ENCODE data around the gene ASB18. TPM values are rescaled to one million over a fixed set of nuclear protein-coding genes. Genes with fewer than 3 reads are reported as not detected.
"Not testable (repeated sequence)": the region's sequence is repeated elsewhere in the genome, so short reads cannot be mapped to it uniquely, and the experiment has no call there.

The ASB18 gene
- total RNA-seq, 1 donor from 2014 or later = not detected

- DNase-seq = peak; percentile 9
Measured at GRCh38 chr2:236286873-236287545, 22.8 kb upstream of the ASB18 start.

GRCh38 chr2:236284208-236284607 lies 20.0 kb upstream of the ASB18 start:
- peak; percentile 24 for DNase-seq

DNA sequence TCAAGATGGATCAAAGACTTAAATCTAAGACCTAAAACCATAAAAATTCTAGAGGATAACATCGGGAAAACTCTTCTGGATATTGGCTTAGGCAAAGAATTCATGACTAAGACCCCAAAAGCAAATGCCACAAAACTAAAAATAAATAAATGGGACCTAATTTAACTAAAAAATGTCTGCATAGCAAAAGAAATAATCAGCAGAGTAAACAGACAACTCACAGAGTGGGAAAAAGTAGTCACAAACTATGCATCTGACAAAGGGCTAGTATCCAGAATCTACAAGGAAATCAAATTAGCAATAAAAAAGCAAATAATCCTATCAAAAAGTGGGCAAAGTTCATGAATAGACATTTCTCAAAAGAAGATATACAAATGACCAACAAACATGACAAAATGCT lies 18.2 kb upstream of the ASB18 start:
- DNase-seq = no peak

- DNase-seq = no peak
Measured at GRCh38 chr2:236281423-236281822, 17.2 kb upstream of the ASB18 start.

GRCh38 chr2:236273126-236273525 lies 8.9 kb upstream of the ASB18 start:
- no peak for DNase-seq

GRCh38 chr2:236271851-236272250 lies 7.6 kb upstream of the ASB18 start:
- DNase-seq = no peak

GRCh38 chr2:236269876-236270275 lies 5.7 kb upstream of the ASB18 start:
- DNase-seq = not testable (repeated sequence)

DNA sequence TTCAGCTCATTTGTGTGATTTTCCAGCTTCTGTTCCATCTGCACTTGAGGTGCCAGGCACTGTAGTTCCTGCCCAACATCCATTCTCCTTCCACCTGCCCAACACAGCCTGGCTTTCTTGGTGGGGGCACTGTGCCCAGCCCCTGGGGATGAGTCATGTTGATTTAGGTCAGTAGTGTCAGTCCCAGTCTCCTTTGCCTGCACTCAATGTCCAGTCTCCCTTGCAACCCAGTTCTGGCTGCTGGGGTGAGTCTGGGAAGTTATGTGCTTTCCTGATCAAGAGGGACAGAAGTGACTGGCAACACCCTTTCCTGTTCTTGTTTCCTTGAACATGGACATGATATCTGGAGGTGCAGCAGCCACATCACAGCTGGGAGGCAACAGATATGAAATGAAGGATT lies 1.5 kb upstream of the ASB18 start:
- DNase-seq = no peak

GRCh38 chr2:236262238-236262637 lies 2.0 kb downstream of the ASB18 start:
- DNase-seq = no peak

- peak; percentile 65 for DNase-seq
Measured at GRCh38 chr2:236261452-236261851, 2.8 kb downstream of the ASB18 start.

- no peak for DNase-seq
Measured at GRCh38 chr2:236259371-236259770, 4.8 kb downstream of the ASB18 start.

DNA sequence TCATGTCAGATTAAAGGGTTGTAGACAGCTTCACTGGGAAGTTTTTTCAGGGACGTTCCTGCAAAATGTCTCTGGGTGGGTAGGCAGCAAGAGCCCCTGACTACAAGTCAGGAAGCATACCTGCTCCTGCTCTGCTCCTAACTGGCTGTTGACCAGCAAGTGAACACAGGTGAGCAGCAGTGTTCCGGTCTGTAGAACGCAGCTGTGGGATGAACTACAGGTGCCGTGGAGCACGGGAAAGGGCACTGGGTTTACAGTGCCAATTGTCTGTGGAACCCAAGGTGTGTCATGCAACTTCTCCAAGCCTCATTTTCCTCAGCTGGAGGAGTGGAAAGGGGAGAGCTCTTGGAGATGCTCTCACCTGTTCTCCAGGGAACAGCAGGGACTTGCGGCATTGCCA lies 6.6 kb downstream of the ASB18 start:
- no peak for DNase-seq

GRCh38 chr2:236257136-236257535 lies 7.1 kb downstream of the ASB18 start:
- no peak for DNase-seq

DNA sequence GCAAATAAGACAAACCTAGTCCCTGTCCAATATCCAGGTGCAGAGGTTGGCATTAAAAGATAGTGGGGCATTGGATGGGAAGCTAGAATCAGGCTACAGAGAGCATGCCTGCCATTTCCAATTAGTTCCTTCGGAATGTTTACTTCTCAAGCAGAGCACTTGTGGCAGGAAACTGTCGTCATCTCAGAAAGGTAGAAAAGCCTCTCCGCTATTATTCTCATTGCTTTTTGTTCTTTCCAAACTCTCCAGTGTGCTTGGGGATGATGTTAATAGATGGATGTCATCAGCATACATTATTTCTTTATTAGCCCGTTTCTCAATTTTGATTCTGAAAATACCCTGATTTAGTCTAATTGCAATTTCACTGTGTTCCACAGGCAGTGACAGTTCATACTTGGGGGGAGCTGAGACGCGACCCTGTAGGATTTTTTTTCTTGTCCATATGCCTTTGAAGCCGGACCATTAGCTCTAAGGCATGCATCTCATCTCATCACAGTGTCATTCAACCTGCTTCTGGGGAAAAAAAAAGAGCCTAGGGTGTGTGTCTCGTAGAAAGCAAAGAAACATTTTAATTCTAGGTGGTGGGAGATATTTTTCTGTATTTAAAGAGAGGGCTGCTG lies 7.7 kb downstream of the ASB18 start:
- DNase-seq = no peak

DNA sequence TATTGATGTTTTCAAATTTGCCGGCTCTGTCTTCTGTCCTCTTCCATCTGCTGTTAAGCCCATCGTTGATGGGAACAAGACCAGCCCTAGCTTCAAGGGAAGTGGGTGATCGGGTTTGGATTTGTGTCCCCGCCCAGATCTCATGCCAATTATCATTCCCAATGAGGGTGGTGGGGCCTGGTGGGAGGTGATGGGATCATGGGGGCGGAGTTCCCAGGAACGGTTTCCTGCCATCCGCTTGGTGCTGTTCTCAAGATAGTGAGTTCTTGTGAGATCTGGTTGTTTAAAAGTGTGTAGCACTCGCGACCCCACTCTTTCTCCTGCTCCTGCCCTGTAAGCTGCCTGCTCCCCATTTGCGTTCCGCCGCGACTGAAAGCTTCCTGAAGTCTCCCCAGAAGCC lies 9.5 kb downstream of the ASB18 start:
- no peak for DNase-seq

DNA sequence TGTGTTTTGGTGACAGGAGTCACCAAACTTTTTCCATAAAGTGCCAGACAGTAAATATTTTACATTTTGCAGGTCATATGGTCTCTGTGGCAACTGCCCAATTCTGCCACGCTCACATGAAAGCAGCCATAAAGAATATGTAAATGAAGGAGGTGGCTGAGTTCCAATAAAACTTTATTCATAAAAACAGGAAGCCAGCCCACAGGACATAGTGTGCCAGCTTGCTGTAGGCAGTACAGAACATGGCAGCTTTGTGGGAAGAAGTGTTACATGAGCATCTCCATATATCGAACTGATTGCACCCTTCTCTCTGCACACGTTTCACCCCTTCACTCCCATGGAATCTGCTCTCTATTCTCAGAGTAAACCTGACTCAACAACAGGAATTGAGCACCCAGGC lies 10.2 kb downstream of the ASB18 start:
- no peak for DNase-seq

- no peak for DNase-seq
Measured at GRCh38 chr2:236252602-236253001, 11.6 kb downstream of the ASB18 start.

- peak; percentile 73 for DNase-seq
Measured at GRCh38 chr2:236250909-236251579, 13.2 kb downstream of the ASB18 start.

DNA sequence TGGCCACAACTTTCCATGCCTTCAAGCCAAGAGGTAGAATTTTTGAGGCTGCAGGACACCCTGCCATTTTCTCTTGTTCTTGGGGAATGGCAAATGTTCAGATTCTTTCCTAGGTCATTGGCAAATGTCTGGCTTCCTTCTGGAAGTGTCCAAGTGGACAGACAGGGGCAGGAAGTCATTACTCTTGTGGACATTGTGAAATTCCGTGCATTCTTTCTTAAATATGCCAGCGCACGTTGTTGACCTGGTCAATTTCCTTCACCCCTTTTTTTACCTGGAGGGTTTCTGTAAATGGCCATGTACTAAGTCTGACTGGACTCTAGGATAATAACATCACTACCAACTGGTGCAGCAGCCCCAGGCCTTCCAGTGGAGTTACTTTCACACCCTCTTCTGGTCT lies 13.9 kb downstream of the ASB18 start:
- peak; percentile 26 for DNase-seq

- DNase-seq = no peak
Measured at GRCh38 chr2:236249066-236249465, 15.1 kb downstream of the ASB18 start.

- DNase-seq = no peak
Measured at GRCh38 chr2:236246711-236247246, 17.4 kb downstream of the ASB18 start.

DNA sequence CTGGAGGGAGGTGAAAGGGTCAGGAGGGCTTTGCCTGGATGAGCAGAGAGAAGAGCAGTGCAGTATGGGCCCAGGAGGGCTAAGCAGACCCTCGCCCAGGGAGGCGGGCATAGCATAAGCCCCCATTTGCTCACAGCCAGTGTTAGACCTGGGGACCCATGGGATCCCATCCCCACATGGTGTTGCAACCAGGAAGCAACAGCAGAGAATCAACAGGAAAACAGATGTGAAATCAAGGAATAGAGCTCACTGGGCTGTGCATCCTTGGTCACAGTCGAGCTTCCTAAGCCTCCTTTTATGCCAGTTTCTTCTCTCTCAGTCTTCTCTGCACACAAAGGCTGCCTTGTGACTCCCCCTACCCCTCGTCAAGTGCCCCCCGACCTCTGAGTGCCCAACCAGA lies 19.9 kb downstream of the ASB18 start:
- DNase-seq = no peak

DNA sequence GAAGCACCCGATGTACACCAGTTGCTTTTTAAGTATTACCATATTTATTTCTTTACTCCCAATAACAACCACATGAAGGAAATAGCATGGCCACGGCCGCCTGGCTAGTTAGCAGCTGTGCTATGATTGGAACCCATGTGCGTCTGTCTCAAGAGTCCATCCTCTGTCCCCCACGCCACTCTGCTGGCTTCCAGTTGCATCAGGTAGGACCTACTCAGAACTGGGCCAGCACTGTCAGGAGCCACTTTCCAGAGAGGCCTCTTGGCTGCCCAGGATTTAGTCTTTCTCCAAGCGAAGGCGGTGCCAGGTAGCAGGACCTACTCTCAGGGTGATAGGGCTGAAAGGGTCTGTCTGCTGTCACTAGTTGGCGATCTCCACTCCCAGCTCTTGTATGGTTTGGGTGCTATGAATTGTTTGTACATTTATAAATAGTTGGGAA lies 22.1 kb downstream of the ASB18 start:
- DNase-seq = no peak

Data from dermis blood vessel endothelial cell (primary cell).